CD14-positive monocyte (primary cell): Measurements from ENCODE around the gene TPMT. TPM values are rescaled to one million over a fixed set of nuclear protein-coding genes. Genes with fewer than 3 reads are reported as not detected.

Source experiments
- DNase-seq, 3 donors: peaks; one replicate each; pipeline ENCODE4 v3.0.0-alpha.2; 2011 to 2022
- H2AFZ ChIP-seq: 2 replicates; pipeline ENCODE4 v1.6.0; 2012; ENCODE audit warnings: mild to moderate bottlenecking, low read depth, low read length, inconsistent platforms; ENCODE audit not compliant: insufficient read depth, poor library complexity, severe bottlenecking
- H3K27ac ChIP-seq, 2 donors: 1 replicate in 1 of 2; 2 replicates in 1 of 2; pipeline ENCODE4 v1.5.1; 2012 to 2013; ENCODE audit warnings: low read length in 2 of 2, control low read depth in 1 of 2, inconsistent platforms in 1 of 2, low read depth in 1 of 2, mild to moderate bottlenecking in 1 of 2
- H3K27me3 ChIP-seq, 2 donors: one replicate each; pipeline versions ENCODE4 v1.6.0 to v1.6.1; 2011 to 2013; ENCODE audit warnings: low read length in 2 of 2; ENCODE audit not compliant: control insufficient read depth in 2 of 2, insufficient read depth in 2 of 2
- H3K36me3 ChIP-seq, 2 donors: replicated peaks in 1 of 2; 1 replicate in 1 of 2; 2 replicates in 1 of 2; pipeline versions ENCODE4 v1.5.1 to v1.6.1; 2012 to 2013; ENCODE audit warnings: low read length in 2 of 2, control low read depth in 1 of 2, inconsistent platforms in 1 of 2, mild to moderate bottlenecking in 1 of 2; ENCODE audit not compliant: insufficient read depth in 2 of 2, control insufficient read depth in 1 of 2
- H3K4me1 ChIP-seq, 2 donors: 1 replicate in 1 of 2; 2 replicates in 1 of 2; pipeline versions ENCODE4 v1.5.1 to v1.6.1; 2012 to 2013; ENCODE audit warnings: low read length in 2 of 2, control low read depth in 1 of 2, inconsistent platforms in 1 of 2, mild to moderate bottlenecking in 1 of 2, moderate library complexity in 1 of 2; ENCODE audit not compliant: insufficient read depth in 2 of 2, control insufficient read depth in 1 of 2
- H3K4me2 ChIP-seq: replicated peaks from 2 replicates; pipeline ENCODE3; 2012; ENCODE audit warnings: low read length, moderate library complexity, mild to moderate bottlenecking; ENCODE audit not compliant: poor library complexity, severe bottlenecking; ENCODE audit errors: extremely low read depth
- H3K4me3 ChIP-seq, 3 experiments: fragments of 200-600 bp in 1 of 3; sonication (generic) in 1 of 3; replicated peaks in 1 of 3; 1 replicate in 2 of 3; 2 replicates in 1 of 3; pipeline ENCODE4 v1.5.1; 2011 to 2013; ENCODE audit warnings: low read length in 3 of 3, mild to moderate bottlenecking in 3 of 3, control low read depth in 2 of 3, low read depth in 2 of 3, inconsistent platforms in 1 of 3, moderate library complexity in 1 of 3
- H3K79me2 ChIP-seq: 2 replicates; pipeline ENCODE4 v1.6.0; 2012; ENCODE audit warnings: mild to moderate bottlenecking, control low read depth, inconsistent platforms, low read length, moderate library complexity; ENCODE audit not compliant: insufficient read depth
- H3K9ac ChIP-seq: 2 replicates; pipeline ENCODE4 v1.6.0; 2017; ENCODE audit warnings: low read length, mild to moderate bottlenecking; ENCODE audit not compliant: insufficient read depth, poor library complexity, severe bottlenecking
- H3K9me3 ChIP-seq, 2 donors: replicated peaks in 1 of 2; 1 replicate in 1 of 2; 2 replicates in 1 of 2; pipeline versions ENCODE4 v1.5.1 to v1.6.1; 2012 to 2013; ENCODE audit warnings: low read length in 2 of 2, control low read depth in 1 of 2; ENCODE audit not compliant: control insufficient read depth in 1 of 2, insufficient read depth in 1 of 2
- H4K20me1 ChIP-seq: 2 replicates; pipeline ENCODE4 v1.6.0; 2012; ENCODE audit warnings: mild to moderate bottlenecking, low read length, control low read depth, moderate library complexity; ENCODE audit not compliant: insufficient read depth
- H3K27ac Mint-ChIP-seq, 7 donors: one replicate each; pipeline ENCODE4 v1.8.0; 2020; ENCODE audit warnings: mild to moderate bottlenecking in 7 of 7, mixed read lengths in 7 of 7, moderate library complexity in 6 of 7, inconsistent platforms in 2 of 7
- H3K27me3 Mint-ChIP-seq, 3 donors: one replicate each; pipeline ENCODE4 v1.8.0; 2021 to 2022; ENCODE audit warnings: low read depth in 3 of 3, mild to moderate bottlenecking in 3 of 3, mixed read lengths in 3 of 3, moderate library complexity in 3 of 3, inconsistent platforms in 1 of 3
- H3K36me3 Mint-ChIP-seq, 2 donors: one replicate each; pipeline ENCODE4 v1.8.0; 2020; ENCODE audit warnings: mixed read lengths in 2 of 2, inconsistent platforms in 1 of 2, mild to moderate bottlenecking in 1 of 2
- H3K4me1 Mint-ChIP-seq: one replicate; pipeline ENCODE4 v1.8.0; 2020; ENCODE audit warnings: mild to moderate bottlenecking, mixed read lengths
- H3K4me3 Mint-ChIP-seq, 2 donors: one replicate each; pipeline ENCODE4 v1.8.0; 2020; ENCODE audit warnings: mild to moderate bottlenecking in 2 of 2, mixed read lengths in 2 of 2, moderate library complexity in 1 of 2
- H3K9me3 Mint-ChIP-seq, 7 donors: one replicate each; pipeline ENCODE4 v1.8.0; 2020 to 2022; ENCODE audit warnings: mixed read lengths in 7 of 7, mild to moderate bottlenecking in 6 of 7, moderate library complexity in 6 of 7, inconsistent platforms in 2 of 7
- WGBS: methylation state at CpG from one replicate; pipeline ENCODE4 v1.1.5; 2013; ENCODE audit warnings: missing lambda C conversion rate; ENCODE audit not compliant: insufficient coverage; 5-methylcytosine and 5-hydroxymethylcytosine counted together
- intact Hi-C, 2 donors: fragments of 100-400 bp; cut with micrococcal nuclease; formaldehyde crosslinking; loops; one replicate each; pipeline versions ENCODE4 v1.15.0 to v1.15.1; 2023
- polyA plus RNA-seq, 3 donors: library from polyadenylated mRNA; depleted of rRNA in 1 of 3; unstranded in 2 of 3; stranded (reverse) in 1 of 3; fragments of 300-500 nt in 2 of 3; fragments of >200 nt in 1 of 3; fragmentation: Illumina TruSeq in 2 of 3; gene quantifications; 1 replicate in 2 of 3; 2 replicates in 1 of 3; pipeline ENCODE4 v1.2.3, GENCODE V29; 2012 to 2021
- TF ChIP-seq, protein P1 (sequence below): fragments of 200-600 bp; IDR thresholded peaks from one replicate; pipeline ENCODE4 v1.8.0; 2022; ENCODE audit warnings: antibody characterized with exemption, mild to moderate bottlenecking

The TPMT gene
- polyA plus RNA-seq, 3 donors: 10.5 to 33.1 (median 27.5) TPM

DNA sequence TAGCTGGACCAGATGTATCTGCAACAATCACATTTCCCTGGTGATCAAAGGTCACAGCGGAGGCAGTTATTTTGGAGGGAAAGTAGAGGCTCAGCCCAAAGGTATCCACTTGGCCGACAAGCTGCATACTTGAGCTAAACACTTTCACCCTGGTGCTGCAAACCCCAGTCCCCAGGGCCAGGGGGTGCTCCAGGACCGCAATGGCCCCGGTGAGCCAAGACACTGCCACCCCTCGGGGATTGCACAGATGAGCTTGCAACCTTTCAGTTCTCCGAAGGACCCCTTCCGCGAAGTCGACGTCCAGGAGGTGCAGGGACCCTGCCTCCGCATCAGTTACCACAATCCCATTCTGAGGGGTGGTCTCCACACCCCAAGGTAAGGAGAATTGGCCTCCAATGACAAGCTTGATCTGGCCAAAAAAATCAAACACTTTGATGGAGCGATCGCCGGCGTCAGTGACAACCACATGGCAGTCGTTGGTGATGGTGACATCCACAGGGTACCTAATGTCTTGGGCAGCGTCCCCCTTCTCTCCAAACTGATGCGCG lies 33.2 kb downstream of the TPMT start:
- TF ChIP-seq, protein P1, sequence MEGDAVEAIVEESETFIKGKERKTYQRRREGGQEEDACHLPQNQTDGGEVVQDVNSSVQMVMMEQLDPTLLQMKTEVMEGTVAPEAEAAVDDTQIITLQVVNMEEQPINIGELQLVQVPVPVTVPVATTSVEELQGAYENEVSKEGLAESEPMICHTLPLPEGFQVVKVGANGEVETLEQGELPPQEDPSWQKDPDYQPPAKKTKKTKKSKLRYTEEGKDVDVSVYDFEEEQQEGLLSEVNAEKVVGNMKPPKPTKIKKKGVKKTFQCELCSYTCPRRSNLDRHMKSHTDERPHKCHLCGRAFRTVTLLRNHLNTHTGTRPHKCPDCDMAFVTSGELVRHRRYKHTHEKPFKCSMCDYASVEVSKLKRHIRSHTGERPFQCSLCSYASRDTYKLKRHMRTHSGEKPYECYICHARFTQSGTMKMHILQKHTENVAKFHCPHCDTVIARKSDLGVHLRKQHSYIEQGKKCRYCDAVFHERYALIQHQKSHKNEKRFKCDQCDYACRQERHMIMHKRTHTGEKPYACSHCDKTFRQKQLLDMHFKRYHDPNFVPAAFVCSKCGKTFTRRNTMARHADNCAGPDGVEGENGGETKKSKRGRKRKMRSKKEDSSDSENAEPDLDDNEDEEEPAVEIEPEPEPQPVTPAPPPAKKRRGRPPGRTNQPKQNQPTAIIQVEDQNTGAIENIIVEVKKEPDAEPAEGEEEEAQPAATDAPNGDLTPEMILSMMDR: no peak
- no peaks in the 10 kb centered on the region for H3K27me3 ChIP-seq
- no peak for DNase-seq
- WGBS: 88% methylated on average over 17 of the region's 19 CpGs
- no peak overlapping the region for H3K27ac ChIP-seq
- no peaks in the 10 kb centered on the region for H3K79me2 ChIP-seq
- Mint-ChIP-seq H3K4me3 (peak overlapping the region; percentile 68 to 81), H3K27me3 (peaks cover 0 to 4% (median 3%) of the 10 kb centered on the region in 3 donors), H3K36me3 (no peaks in the 10 kb centered on the region), H3K4me1 (peaks cover 13% of the 10 kb centered on the region), H3K27ac (peak overlapping the region; percentile 61 to 89 (median 81)), H3K9me3 (no peaks in the 10 kb centered on the region)
- H3K36me3 ChIP-seq: no peaks in the 10 kb centered on the region
- H3K4me3 ChIP-seq: peak overlapping the region in 2 of 3 experiments; percentile 26 to 69
- H3K4me1 ChIP-seq: peaks cover 10 to 18% of the 10 kb centered on the region in 2 donors
- peak overlapping the region; percentile 72 for H3K4me2 ChIP-seq
- H4K20me1 ChIP-seq: no peaks in the 10 kb centered on the region
- H3K9me3 ChIP-seq: no peaks in the 10 kb centered on the region
- H3K9ac ChIP-seq: peak overlapping the region; percentile 60
- peak overlapping the region; percentile 97 for H2AFZ ChIP-seq
- intact Hi-C loops: loop anchor here (5.0 to 10.0 kb wide), 4 partner anchors 127 to 967 kb away; partner anchors contain the start of gene KIF13A (in 1 of the 2)

DNA sequence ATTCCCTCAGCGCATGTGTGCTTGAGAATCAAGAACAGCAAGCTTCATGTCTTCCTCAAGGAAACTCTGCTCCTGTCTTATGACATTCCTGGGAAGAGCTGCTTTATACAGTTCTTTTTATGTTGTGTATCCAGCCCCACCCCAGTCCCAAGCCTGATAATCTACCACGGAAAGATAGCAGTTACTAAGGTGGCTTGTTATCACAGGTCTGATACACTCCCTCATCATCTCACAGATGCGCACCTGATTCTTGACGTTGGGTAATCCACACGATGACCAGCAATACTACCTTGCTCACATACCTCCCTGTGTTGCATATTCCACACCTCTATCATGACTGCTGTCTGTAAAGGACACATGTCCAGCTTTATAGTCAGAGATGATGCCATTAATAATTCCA lies 35.6 kb downstream of the TPMT start:
- no peak overlapping the region for H3K27ac ChIP-seq
- no peak for DNase-seq
- H3K36me3 ChIP-seq: no peaks in the 10 kb centered on the region
- H3K4me1 Mint-ChIP-seq: peaks cover 13% of the 10 kb centered on the region
- H4K20me1 ChIP-seq: no peaks in the 10 kb centered on the region
- H3K9ac ChIP-seq: no peak overlapping the region
- H3K27me3 ChIP-seq: no peaks in the 10 kb centered on the region
- H3K27ac Mint-ChIP-seq: no peak overlapping the region
- peaks cover 10 to 18% of the 10 kb centered on the region in 2 donors for H3K4me1 ChIP-seq
- 93% methylated on average over 3 of the region's 5 CpGs for WGBS
- no peaks in the 10 kb centered on the region for H3K36me3 Mint-ChIP-seq
- H3K4me3 Mint-ChIP-seq: no peak overlapping the region
- H2AFZ ChIP-seq: no peak overlapping the region
- no peaks in the 10 kb centered on the region for H3K9me3 ChIP-seq
- peaks cover 0 to 3% (median 2%) of the 10 kb centered on the region in 3 donors for H3K27me3 Mint-ChIP-seq
- no peak overlapping the region for H3K4me2 ChIP-seq
- H3K79me2 ChIP-seq: no peaks in the 10 kb centered on the region
- peaks cover 0 to 2% (median 0%) of the 10 kb centered on the region in 7 donors for H3K9me3 Mint-ChIP-seq
- H3K4me3 ChIP-seq: no peak overlapping the region
- intact Hi-C loops: no loop called here
- TF ChIP-seq, protein P1: no peak
